DMS 273 (cell line): ENCODE measurements around the gene GSTM2.
A peak's percentile ranks its signal among the peaks of the same experiment; 100 is the strongest.
"Not testable (repeated sequence)": the region's sequence is repeated elsewhere in the genome, so short reads cannot be mapped to it uniquely, and the experiment has no call there.

Experiments
- DNase-seq: peaks from one replicate; lab custom pipeline; 2025; ENCODE audit not compliant: unreplicated experiment; lab: John Stamatoyannopoulos, UW

The GSTM2 gene

GRCh38 chr1:109673861-109674260 lies 6.0 kb downstream of the GSTM2 start:
- DNase-seq = not testable (repeated sequence)

- not testable (repeated sequence) for DNase-seq
Measured at GRCh38 chr1:109676683-109677381, 9.0 kb downstream of the GSTM2 start.

- DNase-seq = no peak
Measured at GRCh38 chr1:109677459-109677858, 9.6 kb downstream of the GSTM2 start.

GRCh38 chr1:109678637-109679036 lies 10.8 kb downstream of the GSTM2 start:
- DNase-seq = not testable (repeated sequence)

- not testable (repeated sequence) for DNase-seq
Measured at GRCh38 chr1:109684777-109685176, 16.9 kb downstream of the GSTM2 start.

- not testable (repeated sequence) for DNase-seq
Measured at GRCh38 chr1:109685399-109685798, 17.5 kb downstream of the GSTM2 start.

- not testable (repeated sequence) for DNase-seq
Measured at GRCh38 chr1:109685890-109686289, 18.0 kb downstream of the GSTM2 start.

GRCh38 chr1:109687109-109687508 lies 19.3 kb downstream of the GSTM2 start:
- not testable (repeated sequence) for DNase-seq

GRCh38 chr1:109687641-109688499 lies 20.0 kb downstream of the GSTM2 start, which contains the start of gene GSTM1:
TSS of gene GSTM1 (plus strand) at chr1:109687817. CDS start at chr1:109687874, 57 bp downstream.
- peak; percentile 90 for DNase-seq

GRCh38 chr1:109689844-109690405 lies 22.1 kb downstream of the GSTM2 start:
- no peak for DNase-seq

- DNase-seq = no peak
Measured at GRCh38 chr1:109691759-109692158, 23.9 kb downstream of the GSTM2 start.

GRCh38 chr1:109694400-109694799 lies 26.5 kb downstream of the GSTM2 start:
- not testable (repeated sequence) for DNase-seq

- DNase-seq = not testable (repeated sequence)
Measured at GRCh38 chr1:109695138-109695537, 27.3 kb downstream of the GSTM2 start.

- no peak for DNase-seq
Measured at GRCh38 chr1:109697066-109697465, 29.2 kb downstream of the GSTM2 start.

- not testable (repeated sequence) for DNase-seq
Measured at GRCh38 chr1:109697861-109698260, 30.0 kb downstream of the GSTM2 start.

- DNase-seq = not testable (repeated sequence)
Measured at GRCh38 chr1:109702940-109703339, 35.1 kb downstream of the GSTM2 start.

GRCh38 chr1:109704173-109704572 lies 36.3 kb downstream of the GSTM2 start:
- no peak for DNase-seq

- no peak for DNase-seq
Measured at GRCh38 chr1:109705411-109705810, 37.6 kb downstream of the GSTM2 start.

GRCh38 chr1:109708949-109709348 lies 41.1 kb downstream of the GSTM2 start:
- not testable (repeated sequence) for DNase-seq

- DNase-seq = not testable (repeated sequence)
Measured at GRCh38 chr1:109709822-109710221, 42.0 kb downstream of the GSTM2 start.

- not testable (repeated sequence) for DNase-seq
Measured at GRCh38 chr1:109711593-109712320, 43.9 kb downstream of the GSTM2 start, which contains the start of gene GSTM5. TSS of gene GSTM5 (plus strand) at chr1:109712251. CDS start at chr1:109712313, 62 bp downstream.
